Lung (tissue), 12 donors: ENCODE measurements around the gene SLC25A48. TPM values are rescaled to one million over a fixed set of nuclear protein-coding genes. Genes with fewer than 3 reads are reported as not detected.
"Not testable (repeated sequence)": the region's sequence is repeated elsewhere in the genome, so short reads cannot be mapped to it uniquely, and the experiment has no call there.

Experiments used
- ATAC-seq: fragments of 200-7000 bp; cut with Tn5 transposase; one replicate; pipeline ENCODE4 v1.9.1; 2020; ENCODE audit warnings: moderate number of reproducible peaks; ENCODE audit not compliant: insufficient read depth, low FRiP score
- DNase-seq, 3 donors: peaks; one replicate each; pipeline ENCODE4 v3.0.0-alpha.2; 2013 to 2017
- H3K27ac ChIP-seq, 2 donors: one replicate each; pipeline ENCODE4 v1.5.1; 2013; ENCODE audit warnings: mild to moderate bottlenecking in 2 of 2, moderate library complexity in 2 of 2, control low read depth in 1 of 2, inconsistent platforms in 1 of 2, low read depth in 1 of 2, low read length in 1 of 2
- H3K27me3 ChIP-seq, 3 donors: one replicate each; pipeline ENCODE4 v1.5.1; 2013; ENCODE audit warnings: low read length in 2 of 3; ENCODE audit not compliant: control insufficient read depth in 3 of 3, insufficient read depth in 3 of 3
- H3K36me3 ChIP-seq, 4 donors: one replicate each; pipeline ENCODE4 v1.5.1; 2013; ENCODE audit warnings: low read length in 4 of 4, mild to moderate bottlenecking in 1 of 4, moderate library complexity in 1 of 4; ENCODE audit not compliant: control insufficient read depth in 4 of 4, insufficient read depth in 4 of 4
- H3K4me1 ChIP-seq, 5 donors: one replicate each; pipeline ENCODE4 v1.5.1; 2013; ENCODE audit warnings: low read length in 5 of 5, mild to moderate bottlenecking in 2 of 5, moderate library complexity in 1 of 5; ENCODE audit not compliant: control insufficient read depth in 5 of 5, insufficient read depth in 5 of 5
- H3K4me3 ChIP-seq: one replicate; pipeline ENCODE4 v1.5.1; 2013; ENCODE audit warnings: mild to moderate bottlenecking, control low read depth, moderate library complexity
- H3K9ac ChIP-seq, 2 donors: one replicate each; pipeline ENCODE4 v1.5.1; 2013; ENCODE audit warnings: low read length in 2 of 2, control low read depth in 1 of 2; ENCODE audit not compliant: insufficient read depth in 1 of 2
- H3K9me3 ChIP-seq, 4 donors: one replicate each; pipeline ENCODE4 v1.5.1; 2013; ENCODE audit warnings: low read length in 3 of 4, mild to moderate bottlenecking in 1 of 4, moderate library complexity in 1 of 4; ENCODE audit not compliant: control insufficient read depth in 4 of 4, insufficient read depth in 3 of 4
- WGBS, 2 donors: extraction: QIAGEN DNeasy Blood & Tissue Kit; methylation state at CpG; one replicate each; pipeline ENCODE4 v1.1.7; 2013; 5-methylcytosine and 5-hydroxymethylcytosine counted together
- polyA plus RNA-seq, 2 donors: library from polyadenylated mRNA; stranded (reverse); fragments of 200-250 nt; gene quantifications; one replicate each; pipeline ENCODE4 v1.2.1, GENCODE V29; 2013
- total RNA-seq, 2 donors: library from RNA; depleted of rRNA in 1 of 2; stranded (reverse); fragments of >200 nt in 1 of 2; gene quantifications; one replicate each; pipeline ENCODE4 v1.2.1, GENCODE V29; 2014 to 2021
- TF ChIP-seq, protein P1 (sequence below): IDR thresholded peaks from 2 replicates; pipeline ENCODE4 v1.5.1; 2012; ENCODE audit warnings: mild to moderate bottlenecking; ENCODE audit errors: control extremely low read depth, extremely low read depth
- donor health status: control.
- donor health status: control.
- donor health status: Bipolar disorder and iron deficiency.
- donor health status: healthy.
- donor health status: DM: yes; HTN: yes; CAD: no.

The SLC25A48 gene
- total and polyA plus RNA-seq, 4 donors, result not detected

DNA sequence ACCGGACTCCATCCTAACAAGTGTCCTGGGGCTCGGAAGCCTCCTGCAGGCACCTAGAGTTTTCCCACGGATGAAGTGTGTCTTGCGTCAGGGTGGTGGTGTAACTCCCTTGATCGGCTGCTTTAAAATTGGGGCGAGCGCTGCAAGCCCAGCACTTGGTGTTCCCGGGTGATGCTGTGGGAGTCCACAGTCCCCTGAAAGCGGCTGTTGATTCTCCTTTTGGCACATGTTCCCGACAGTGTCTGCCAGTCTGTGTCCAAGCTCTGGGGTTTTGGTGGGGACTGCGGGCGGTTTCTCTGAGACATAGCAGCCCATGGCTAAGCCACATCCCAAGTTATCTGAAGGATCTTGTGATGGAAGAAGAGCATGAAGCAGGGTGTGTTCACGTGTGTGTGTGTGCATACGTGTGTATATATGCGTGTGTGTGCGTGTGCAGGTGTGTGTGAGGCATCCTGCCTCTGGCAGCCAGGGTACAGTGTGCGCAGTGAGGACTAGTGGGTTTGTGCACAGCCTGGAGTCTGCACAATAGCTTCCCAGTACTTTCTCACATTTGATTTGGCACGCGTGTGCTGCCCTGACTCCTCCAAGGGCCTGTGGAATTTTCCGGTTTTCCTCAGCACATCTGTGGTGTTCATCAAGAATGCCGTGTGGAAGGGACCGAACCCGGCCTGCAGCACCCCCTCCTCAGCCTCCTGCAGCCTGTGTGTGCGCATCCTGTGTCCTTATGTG, 16.9 kb downstream of the SLC25A48 start:
- TF ChIP-seq, protein P1, sequence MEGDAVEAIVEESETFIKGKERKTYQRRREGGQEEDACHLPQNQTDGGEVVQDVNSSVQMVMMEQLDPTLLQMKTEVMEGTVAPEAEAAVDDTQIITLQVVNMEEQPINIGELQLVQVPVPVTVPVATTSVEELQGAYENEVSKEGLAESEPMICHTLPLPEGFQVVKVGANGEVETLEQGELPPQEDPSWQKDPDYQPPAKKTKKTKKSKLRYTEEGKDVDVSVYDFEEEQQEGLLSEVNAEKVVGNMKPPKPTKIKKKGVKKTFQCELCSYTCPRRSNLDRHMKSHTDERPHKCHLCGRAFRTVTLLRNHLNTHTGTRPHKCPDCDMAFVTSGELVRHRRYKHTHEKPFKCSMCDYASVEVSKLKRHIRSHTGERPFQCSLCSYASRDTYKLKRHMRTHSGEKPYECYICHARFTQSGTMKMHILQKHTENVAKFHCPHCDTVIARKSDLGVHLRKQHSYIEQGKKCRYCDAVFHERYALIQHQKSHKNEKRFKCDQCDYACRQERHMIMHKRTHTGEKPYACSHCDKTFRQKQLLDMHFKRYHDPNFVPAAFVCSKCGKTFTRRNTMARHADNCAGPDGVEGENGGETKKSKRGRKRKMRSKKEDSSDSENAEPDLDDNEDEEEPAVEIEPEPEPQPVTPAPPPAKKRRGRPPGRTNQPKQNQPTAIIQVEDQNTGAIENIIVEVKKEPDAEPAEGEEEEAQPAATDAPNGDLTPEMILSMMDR, result no peak
- Histone ChIP-seq H3K4me1 (no peaks in the 10 kb centered on the region), H3K36me3 (no peaks in the 10 kb centered on the region), H3K9me3 (peaks cover 0 to 6% (median 1%) of the 10 kb centered on the region in 4 donors), H3K27ac (no peak overlapping the region), H3K9ac (no peak overlapping the region), H3K4me3 (no peak overlapping the region), H3K27me3 (no peaks in the 10 kb centered on the region)
- 86 to 91% methylated on average over 24 of the region's 24 CpGs for WGBS, 2 donors
- DNase-seq (no peak), ATAC-seq (no peak)

- peaks cover 0 to 7% (median 1%) of the 10 kb centered on the region in 4 donors for H3K9me3 ChIP-seq
- H3K4me1 ChIP-seq, result no peaks in the 10 kb centered on the region
- H3K27me3 ChIP-seq, result no peaks in the 10 kb centered on the region
- H3K36me3 ChIP-seq, result no peaks in the 10 kb centered on the region
- no peak overlapping the region for H3K9ac ChIP-seq
- 90 to 93% methylated on average over 34 of the region's 34 CpGs for WGBS, 2 donors
- no peak overlapping the region for H3K27ac ChIP-seq
- TF ChIP-seq, protein P1, result no peak
- ATAC-seq (no peak), DNase-seq (peak in 1 of 3 donors; percentile 11)
- no peak overlapping the region for H3K4me3 ChIP-seq
Observed at GRCh38 chr5:135851915-135852845, 17.7 kb downstream of the SLC25A48 start.

DNA sequence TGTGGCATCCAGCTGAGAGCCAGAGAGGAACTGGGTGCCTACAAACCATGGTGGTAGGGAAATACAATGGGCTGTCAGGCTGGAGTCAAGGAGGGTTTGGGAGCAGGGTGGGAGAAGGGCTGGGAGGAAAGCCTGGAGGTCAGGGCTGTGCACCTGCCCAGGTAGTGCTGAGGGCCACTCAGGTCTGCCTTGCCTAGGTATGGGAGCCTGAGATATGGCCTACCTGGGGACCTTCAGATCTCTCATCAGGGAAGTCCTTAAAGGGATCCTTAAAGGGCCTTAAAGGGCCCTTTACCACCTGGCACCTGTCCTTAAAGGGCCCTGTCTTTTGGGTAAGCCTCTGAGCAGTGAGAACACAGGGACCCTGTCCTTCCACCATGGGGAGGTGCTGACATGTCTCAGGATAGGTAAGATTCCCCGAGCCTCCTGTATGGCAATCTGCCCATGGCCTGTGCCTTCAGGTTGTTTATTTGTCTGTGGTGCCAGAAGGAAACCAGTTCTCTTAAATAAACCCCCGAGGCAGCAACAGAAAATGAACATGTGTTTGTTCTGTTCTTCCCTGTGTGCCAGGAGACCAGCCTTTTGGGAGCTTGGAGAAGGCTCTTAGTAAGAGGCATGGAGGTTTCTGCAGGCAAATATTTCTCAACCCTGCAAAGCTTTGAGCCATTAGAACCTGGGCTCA, 23.3 kb downstream of the SLC25A48 start:
- ATAC-seq, result no peak
- WGBS, 2 donors, result 51 to 62% methylated on average over 2 of the region's 2 CpGs
- no peaks in the 10 kb centered on the region for H3K36me3 ChIP-seq

GRCh38 chr5:135859186-135859585, 24.7 kb downstream of the SLC25A48 start:
- not testable (repeated sequence) for H3K4me3 ChIP-seq, H3K36me3 ChIP-seq, DNase-seq, ATAC-seq, H3K9me3 ChIP-seq, H3K27ac ChIP-seq, H3K27me3 ChIP-seq, H3K9ac ChIP-seq, H3K4me1 ChIP-seq
- WGBS, 2 donors, result 66 to 72% methylated on average over 3 of the region's 3 CpGs

More for the DNA sequence above, 23.3 kb downstream of the SLC25A48 start:
- H3K4me1 ChIP-seq, result no peaks in the 10 kb centered on the region
- H3K27ac ChIP-seq, result no peak overlapping the region
- no peak overlapping the region for H3K9ac ChIP-seq
- peaks cover 0 to 5% (median 1%) of the 10 kb centered on the region in 4 donors for H3K9me3 ChIP-seq
- TF ChIP-seq, protein P1, result no peak
- H3K4me3 ChIP-seq, result no peak overlapping the region
- H3K27me3 ChIP-seq, result peaks cover 0 to 1% (median 0%) of the 10 kb centered on the region in 3 donors
- no peak for DNase-seq
